ENCODE data around the gene FNDC3B. TPM values are rescaled to one million over a fixed set of nuclear protein-coding genes. Genes with fewer than 3 reads are reported as not detected.

Gene FNDC3B
- total RNA-seq, 1 donor from 2014 or later, result 54.9 TPM

DNA sequence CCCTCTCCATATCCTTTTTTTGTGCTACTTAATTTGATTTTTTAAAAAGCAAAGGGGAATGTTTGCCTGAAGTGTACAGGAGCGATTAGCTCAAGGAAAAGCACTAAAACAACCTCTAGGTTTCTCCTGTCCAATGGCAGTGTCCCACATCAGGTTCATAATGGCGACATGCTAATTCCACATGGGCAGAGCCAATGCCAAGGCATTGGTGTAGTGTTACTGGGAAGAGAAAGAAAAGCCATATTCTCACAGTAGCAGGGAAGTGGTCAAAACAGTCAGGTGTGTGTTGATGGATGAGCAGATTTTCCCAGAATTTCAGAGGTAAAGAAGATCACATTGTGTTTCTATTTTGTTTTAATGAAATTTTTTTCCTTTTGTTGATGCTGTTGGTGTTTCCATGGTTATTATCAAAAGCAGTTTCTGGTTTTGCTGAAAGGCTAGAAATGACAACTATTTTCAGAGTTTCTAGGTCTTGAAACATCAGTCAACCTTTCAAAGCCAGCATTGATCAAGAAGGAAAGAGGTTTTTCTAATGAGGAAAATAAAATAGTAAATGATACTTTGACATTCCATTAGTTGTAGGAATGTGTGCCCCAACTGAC, 65.2 kb downstream of the FNDC3B start:
- no peaks in the 10 kb centered on the region for H3K36me3 ChIP-seq
- H3K4me1 ChIP-seq, result peaks cover 12 to 57% of the 10 kb centered on the region in 2 donors
- TF ChIP-seq, protein P1, sequence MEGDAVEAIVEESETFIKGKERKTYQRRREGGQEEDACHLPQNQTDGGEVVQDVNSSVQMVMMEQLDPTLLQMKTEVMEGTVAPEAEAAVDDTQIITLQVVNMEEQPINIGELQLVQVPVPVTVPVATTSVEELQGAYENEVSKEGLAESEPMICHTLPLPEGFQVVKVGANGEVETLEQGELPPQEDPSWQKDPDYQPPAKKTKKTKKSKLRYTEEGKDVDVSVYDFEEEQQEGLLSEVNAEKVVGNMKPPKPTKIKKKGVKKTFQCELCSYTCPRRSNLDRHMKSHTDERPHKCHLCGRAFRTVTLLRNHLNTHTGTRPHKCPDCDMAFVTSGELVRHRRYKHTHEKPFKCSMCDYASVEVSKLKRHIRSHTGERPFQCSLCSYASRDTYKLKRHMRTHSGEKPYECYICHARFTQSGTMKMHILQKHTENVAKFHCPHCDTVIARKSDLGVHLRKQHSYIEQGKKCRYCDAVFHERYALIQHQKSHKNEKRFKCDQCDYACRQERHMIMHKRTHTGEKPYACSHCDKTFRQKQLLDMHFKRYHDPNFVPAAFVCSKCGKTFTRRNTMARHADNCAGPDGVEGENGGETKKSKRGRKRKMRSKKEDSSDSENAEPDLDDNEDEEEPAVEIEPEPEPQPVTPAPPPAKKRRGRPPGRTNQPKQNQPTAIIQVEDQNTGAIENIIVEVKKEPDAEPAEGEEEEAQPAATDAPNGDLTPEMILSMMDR (IDR thresholded peaks at IDR 0.05), result no peak
- intact Hi-C loops (cut with DNase I), result loop anchor here (5.0 kb wide), 1 partner anchor 37 kb away; no protein-coding TSS in a partner anchor
- no peaks in the 10 kb centered on the region for H3K9me3 ChIP-seq
- no peaks in the 10 kb centered on the region for H3K27me3 ChIP-seq
- H3K27ac ChIP-seq, result peak overlapping the region; percentile 43 to 51
- no peak overlapping the region for H3K4me3 ChIP-seq
- DNase-seq (ENCODE audit: low spot score in 2 of 2), result no peak

DNA sequence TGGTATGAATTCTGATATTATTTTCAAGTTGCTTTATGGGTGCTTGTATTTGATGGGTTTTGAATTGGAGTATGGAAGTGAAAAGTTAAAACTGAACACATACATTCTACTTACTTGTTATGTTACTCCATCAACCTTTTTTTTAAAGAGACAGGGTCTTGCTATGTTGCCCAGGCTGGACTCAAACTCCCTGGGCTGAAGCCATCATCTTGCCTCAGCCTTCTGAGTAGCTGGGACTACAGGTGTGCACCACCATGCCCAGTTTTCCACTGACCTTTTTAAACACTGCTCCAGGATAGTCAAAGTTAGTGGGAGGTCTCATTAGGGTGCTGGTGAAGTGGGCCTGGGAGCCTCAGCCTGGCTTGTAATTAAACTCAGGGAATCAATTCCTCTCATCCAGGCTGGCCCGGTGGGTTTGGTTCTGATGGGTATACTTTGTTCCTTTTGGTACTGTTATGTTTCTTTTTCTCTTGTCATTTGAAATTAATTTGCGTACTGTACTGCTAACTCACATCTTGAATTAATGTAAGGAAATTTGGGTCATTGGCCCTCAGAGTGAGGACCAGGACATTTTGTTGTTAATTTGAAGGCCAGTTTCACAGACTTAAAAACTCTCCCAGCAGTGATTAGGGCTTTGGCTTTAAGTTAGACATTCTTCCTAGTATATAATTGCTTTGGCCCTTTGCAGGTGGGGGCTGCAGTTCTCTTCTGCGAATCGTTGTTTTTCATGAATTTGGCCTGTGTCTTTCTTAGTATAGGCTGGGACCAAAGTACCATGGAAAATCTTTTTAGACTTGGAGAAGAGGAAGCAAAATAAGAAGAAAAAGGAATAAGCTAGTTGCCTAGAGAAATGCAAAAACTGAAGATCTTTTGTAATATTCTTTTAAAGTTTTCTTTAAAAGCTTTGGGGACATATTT, 66.9 kb downstream of the FNDC3B start:
- peaks cover 10 to 47% of the 10 kb centered on the region in 2 donors for H3K4me1 ChIP-seq
- no peak for DNase-seq (ENCODE audit: low spot score in 2 of 2)
- H3K27ac ChIP-seq, result peak overlapping the region; percentile 8 to 19
- intact Hi-C loops (cut with DNase I), result loop anchor here (5.0 kb wide), 1 partner anchor 39 kb away; no protein-coding TSS in a partner anchor
- TF ChIP-seq, protein P1 (IDR thresholded peaks at IDR 0.05), result no peak
- H3K36me3 ChIP-seq, result no peaks in the 10 kb centered on the region
- H3K9me3 ChIP-seq, result no peaks in the 10 kb centered on the region
- H3K27me3 ChIP-seq, result no peaks in the 10 kb centered on the region
- no peak overlapping the region for H3K4me3 ChIP-seq

DNA sequence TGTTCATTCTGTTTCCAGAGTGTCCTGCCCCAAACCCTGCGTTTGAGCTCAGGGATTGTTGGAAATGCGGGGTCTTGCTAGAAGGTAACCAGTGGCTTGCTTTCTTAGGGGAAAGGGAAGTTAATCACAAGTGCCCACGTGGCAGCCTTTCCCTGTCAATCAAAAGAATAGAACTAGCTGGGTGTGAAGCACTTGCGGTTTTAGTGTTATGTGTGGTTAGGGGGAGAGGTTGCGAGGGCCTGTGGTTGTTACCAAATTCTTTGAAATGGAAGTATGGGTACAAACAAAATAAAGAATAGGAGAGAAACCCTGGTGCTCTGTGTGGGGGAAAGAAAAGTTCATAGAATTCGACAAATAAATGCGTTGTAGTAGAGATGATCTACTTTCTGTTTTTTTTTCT, 67.6 kb downstream of the FNDC3B start:
- TF ChIP-seq, protein P1 (IDR thresholded peaks at IDR 0.05), result no peak
- Histone ChIP-seq H3K9me3 (no peaks in the 10 kb centered on the region), H3K4me1 (peaks cover 9 to 45% of the 10 kb centered on the region in 2 donors), H3K27ac (peak overlapping the region; percentile 8 to 19), H3K36me3 (no peaks in the 10 kb centered on the region), H3K27me3 (no peaks in the 10 kb centered on the region), H3K4me3 (no peak overlapping the region)
- no peak for DNase-seq (ENCODE audit: low spot score in 2 of 2)
- intact Hi-C loops (cut with DNase I), result loop anchor here (5.0 kb wide), 1 partner anchor 40 kb away; no protein-coding TSS in a partner anchor

DNA sequence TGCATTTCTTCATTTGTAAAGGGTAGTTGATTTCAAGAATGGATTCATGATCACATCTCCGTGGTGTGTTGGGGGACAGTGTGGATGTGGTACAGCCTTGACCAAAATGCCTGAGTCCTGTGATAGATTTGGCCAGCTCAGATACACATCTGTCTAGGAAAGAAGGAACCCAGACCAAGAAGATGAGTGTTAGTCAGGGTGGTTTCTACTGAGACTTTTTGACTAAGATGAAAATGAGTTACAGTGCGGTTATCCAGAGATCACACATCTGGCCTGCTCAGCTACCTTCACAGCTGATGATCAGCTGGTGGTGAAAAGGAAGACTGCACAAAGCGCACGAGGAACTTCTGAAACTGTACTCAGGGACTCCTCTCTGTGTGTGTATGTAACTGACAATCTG, 68.0 kb downstream of the FNDC3B start:
- H3K27me3 ChIP-seq, result no peaks in the 10 kb centered on the region
- TF ChIP-seq, protein P1 (IDR thresholded peaks at IDR 0.05), result no peak
- peak overlapping the region; percentile 8 to 19 for H3K27ac ChIP-seq
- H3K36me3 ChIP-seq, result no peaks in the 10 kb centered on the region
- intact Hi-C loops (cut with DNase I), result loop anchor here (5.0 kb wide), 1 partner anchor 40 kb away; no protein-coding TSS in a partner anchor
- DNase-seq (ENCODE audit: low spot score in 2 of 2), result no peak
- H3K9me3 ChIP-seq, result no peaks in the 10 kb centered on the region
- H3K4me1 ChIP-seq, result peaks cover 5 to 41% of the 10 kb centered on the region in 2 donors
- H3K4me3 ChIP-seq, result no peak overlapping the region

DNA sequence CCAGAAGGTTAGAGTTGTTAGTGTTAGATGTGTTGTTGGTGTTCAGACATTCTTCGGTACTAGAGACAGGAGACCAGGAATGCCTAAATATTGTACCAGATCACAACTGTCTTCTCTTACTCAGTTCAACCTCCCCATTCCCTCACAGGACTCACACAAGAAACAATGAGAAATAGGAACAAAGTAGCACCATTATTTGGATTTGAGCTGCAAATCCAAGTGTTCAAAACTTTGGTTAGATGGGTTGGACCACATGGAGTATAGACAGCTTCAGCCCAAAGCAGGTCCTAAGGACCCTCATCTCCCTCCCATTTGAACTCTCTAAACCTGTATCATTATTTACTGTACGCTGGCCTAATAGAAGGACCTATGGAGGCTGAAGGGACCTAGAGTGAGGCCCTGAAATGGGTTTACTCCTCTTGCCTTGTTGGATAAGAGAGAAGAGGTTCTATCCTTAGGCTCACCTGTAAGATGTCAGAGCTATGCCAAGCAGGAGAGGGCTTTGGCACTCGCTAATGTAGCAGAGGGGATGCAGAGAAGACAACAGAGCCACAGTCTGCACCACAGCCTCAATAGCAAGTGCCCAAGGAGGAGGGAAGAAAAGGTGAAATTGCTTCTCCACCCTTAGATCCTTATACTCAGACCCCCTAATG, 70.9 kb downstream of the FNDC3B start:
- no peak for DNase-seq (ENCODE audit: low spot score in 2 of 2)
- no peaks in the 10 kb centered on the region for H3K27me3 ChIP-seq
- H3K4me1 ChIP-seq, result peaks cover 0 to 34% of the 10 kb centered on the region in 2 donors
- intact Hi-C loops (cut with DNase I), result no loop called here
- H3K9me3 ChIP-seq, result no peaks in the 10 kb centered on the region
- no peak overlapping the region for H3K4me3 ChIP-seq
- H3K27ac ChIP-seq, result no peak overlapping the region
- TF ChIP-seq, protein P1 (IDR thresholded peaks at IDR 0.05), result no peak
- peaks cover 8 to 18% of the 10 kb centered on the region in 2 donors for H3K36me3 ChIP-seq

All from ascending aorta (tissue), 2 donors.